NCI-H524 treated with DMSO at 0.1 percent for 48 hours (cell line): Measurements from ENCODE around the gene PCDHA1.

Experiments used
- DNase-seq: peaks from one replicate; lab custom pipeline; 2025; lab: John Stamatoyannopoulos, UW

Gene PCDHA1

DNA sequence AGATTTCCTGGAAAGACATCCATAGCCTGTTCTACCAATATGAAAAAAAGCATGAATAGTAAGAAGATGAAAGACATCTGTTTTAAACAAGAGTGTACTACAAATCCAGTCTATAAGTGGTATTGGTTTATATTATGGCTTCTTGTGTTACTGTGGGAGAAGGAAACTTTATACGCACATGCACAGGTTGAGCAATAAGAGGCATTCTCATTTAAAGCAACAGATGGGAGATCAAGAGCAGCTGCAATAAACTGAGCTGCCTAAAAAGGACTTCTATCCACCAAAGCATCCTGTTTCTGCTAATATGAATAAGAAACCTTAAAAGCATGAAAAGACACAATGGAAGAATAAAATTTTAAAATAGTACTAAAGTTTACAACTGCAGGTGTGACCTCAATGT, 256.6 kb downstream of the PCDHA1 start:
- peak; percentile 88 for DNase-seq

DNA sequence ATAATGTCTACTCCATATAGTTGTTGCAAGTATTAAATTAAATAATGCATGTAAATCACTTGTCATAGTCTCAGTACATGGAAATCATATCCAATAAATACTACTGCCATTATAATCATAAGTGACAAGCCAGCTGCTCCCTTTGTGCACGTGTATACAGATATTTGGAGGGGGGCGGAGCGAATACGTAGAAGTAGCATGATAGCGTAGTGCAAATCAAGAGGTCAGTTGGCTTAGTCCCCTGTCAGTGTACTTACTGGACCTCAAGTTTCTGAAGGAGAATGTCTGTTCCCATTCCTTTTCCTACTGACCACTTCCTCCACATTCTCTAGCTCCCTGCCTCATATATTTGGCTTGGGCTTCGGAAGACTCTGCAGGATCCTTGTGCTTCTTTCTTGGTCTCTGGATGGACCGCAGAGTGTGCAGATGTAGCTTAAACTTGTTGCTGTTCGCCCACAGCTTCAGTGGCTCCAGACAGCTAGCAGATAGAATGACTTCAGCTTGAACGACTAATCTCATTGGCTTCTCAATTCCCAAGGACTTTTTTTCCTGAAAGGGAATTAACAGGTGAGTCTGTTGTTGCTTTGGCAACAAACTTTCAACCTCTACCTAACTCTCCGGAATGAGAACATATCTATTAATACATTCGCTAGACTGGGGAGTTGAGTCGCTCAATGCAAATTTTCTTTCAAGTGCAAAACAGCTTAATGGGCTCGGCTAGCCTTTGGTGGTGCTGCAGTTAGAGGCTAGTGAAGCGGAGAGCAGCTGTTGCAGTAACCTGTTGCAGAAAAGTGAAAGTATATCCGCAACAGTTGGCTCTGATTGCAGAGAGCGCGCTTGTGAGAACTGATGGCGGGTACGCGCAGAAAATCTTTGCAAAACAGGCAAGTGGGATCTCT, 264.9 kb downstream of the PCDHA1 start, which contains the start of gene PCDHB1:
Gene PCDHB1 (plus strand): TSS at position 753 of the 899 bp plus-strand sequence. CDS start 97 bp downstream, at position 850.
- peak; percentile 43 for DNase-seq

DNA sequence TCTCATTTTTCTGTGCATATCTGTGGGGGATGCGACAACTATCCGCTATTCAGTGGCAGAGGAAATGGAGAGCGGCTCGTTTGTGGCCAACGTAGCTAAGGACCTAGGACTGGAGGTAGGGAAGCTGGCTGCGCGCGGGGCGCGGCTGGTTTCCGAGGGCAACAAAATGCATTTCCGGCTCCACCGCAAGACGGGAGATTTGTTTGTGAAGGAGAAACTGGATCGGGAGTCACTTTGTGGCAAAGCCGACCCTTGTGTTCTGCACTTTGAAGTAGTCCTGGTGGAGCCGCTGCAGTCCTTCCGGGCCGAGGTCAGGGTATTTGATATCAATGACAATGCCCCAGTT, 265.6 kb downstream of the PCDHA1 start:
- DNase-seq: no peak
